C4-2B (cell line): ENCODE measurements around the gene SCUBE3.

Experiments used
- H3K27ac ChIP-seq: fragments of 450-650 bp; 2 replicates; pipeline ENCODE4 v1.5.1; 2017
- ZFX ChIP-seq: fragments of 450-650 bp; IDR thresholded peaks from 2 replicates; pipeline ENCODE4 v1.6.1; 2017
- TF ChIP-seq, protein P1 (sequence below): fragments of 450-650 bp; conservative IDR thresholded peaks from 2 replicates; pipeline ENCODE4 v1.5.1; 2017; ENCODE audit warnings: mild to moderate bottlenecking

Gene SCUBE3

DNA sequence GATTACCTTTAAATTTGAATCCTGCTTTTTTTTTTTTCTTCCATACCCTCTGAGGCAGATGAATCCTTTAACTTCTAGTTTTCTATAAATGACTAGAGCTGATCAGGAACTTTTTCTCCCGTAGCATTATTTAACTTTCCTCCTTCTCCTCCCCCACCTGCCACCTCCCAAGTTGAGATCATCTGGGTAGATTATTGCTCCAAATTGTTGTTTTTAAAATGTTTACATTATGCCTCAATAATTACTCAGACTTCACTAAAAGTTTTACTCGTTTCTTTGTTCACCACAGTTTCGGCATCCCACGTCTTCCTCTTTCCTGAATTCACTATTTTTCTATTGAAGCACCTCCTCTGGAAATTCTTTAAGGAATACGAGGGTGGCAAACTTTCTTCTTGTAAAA, 16.6 kb upstream of the SCUBE3 start:
- no peak overlapping the region for H3K27ac ChIP-seq
- TF ChIP-seq, protein P1, sequence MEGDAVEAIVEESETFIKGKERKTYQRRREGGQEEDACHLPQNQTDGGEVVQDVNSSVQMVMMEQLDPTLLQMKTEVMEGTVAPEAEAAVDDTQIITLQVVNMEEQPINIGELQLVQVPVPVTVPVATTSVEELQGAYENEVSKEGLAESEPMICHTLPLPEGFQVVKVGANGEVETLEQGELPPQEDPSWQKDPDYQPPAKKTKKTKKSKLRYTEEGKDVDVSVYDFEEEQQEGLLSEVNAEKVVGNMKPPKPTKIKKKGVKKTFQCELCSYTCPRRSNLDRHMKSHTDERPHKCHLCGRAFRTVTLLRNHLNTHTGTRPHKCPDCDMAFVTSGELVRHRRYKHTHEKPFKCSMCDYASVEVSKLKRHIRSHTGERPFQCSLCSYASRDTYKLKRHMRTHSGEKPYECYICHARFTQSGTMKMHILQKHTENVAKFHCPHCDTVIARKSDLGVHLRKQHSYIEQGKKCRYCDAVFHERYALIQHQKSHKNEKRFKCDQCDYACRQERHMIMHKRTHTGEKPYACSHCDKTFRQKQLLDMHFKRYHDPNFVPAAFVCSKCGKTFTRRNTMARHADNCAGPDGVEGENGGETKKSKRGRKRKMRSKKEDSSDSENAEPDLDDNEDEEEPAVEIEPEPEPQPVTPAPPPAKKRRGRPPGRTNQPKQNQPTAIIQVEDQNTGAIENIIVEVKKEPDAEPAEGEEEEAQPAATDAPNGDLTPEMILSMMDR: no peak
- no peak for TF ChIP-seq ZFX

DNA sequence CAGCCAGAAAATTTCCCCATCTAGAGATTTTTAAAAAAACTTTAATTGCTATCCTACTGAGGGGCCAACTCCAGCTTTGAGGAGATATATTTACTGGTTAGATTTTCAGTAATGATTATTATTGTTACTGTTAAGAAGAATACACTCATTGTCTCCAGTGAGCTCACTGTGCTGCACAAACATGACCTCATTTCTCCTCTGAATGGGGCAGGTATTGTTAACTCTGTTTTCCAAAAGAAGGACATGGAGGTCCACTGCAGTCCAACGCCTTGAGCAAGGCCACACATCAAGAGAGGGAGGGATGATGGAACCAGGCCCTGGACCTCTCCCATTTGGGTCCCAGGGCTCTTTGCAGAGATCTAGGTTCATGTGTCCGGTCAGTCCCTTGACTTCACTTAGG, 13.9 kb upstream of the SCUBE3 start:
- TF ChIP-seq ZFX: no peak
- TF ChIP-seq, protein P1: no peak

DNA sequence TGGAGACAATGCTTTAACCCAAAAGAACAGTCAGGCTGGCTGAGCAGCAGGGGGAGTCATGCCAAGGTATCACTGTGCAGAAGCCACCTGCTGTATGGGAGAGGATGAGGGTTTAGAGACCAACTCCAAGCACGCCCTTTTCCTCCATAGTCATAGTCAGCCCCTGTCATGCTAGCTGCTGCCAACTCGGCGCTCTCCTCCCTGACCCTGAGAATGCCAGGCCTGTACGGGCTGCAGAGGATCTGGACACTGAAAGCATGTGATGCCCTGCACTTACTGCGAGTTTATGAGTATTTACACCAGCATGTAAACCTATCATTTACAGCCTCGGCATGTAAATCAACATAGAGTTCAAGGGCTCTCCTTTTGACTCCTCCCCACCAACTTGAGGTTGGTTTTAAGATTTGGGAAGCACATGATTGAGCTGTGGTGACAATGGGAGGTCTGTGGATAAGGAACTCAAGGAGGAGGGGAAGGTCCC, 11.7 kb upstream of the SCUBE3 start:
- H3K27ac ChIP-seq: no peak overlapping the region
- TF ChIP-seq, protein P1: no peak
- TF ChIP-seq ZFX: no peak

More for the DNA sequence above, 13.9 kb upstream of the SCUBE3 start:
- no peak overlapping the region for H3K27ac ChIP-seq

DNA sequence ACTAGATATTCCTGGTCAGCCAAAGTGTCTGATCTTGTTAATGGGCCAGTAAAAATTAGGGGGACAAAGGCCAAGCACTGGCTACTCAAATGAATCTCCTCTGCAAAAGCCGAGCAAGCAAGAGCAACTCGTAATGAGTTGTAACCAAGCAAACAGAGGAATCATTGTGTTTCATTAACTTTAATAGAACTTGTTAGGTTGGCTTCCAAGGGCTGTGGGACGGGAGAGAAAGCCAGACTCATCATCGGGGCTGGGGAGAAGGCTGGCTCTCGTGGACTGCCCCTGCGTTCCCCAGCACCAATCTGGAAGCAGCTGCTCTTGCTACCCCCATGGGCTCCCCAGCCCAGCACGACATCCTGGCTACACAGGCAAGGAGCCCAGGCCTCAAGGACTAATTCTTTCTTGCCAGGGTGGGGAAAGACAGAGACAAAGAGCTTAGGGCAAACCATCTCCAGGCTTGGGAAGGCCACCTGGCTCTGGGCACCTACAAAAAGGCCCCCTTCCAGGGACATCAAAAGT, 10.5 kb upstream of the SCUBE3 start:
- H3K27ac ChIP-seq: no peak overlapping the region
- TF ChIP-seq ZFX: no peak
- TF ChIP-seq, protein P1: no peak

DNA sequence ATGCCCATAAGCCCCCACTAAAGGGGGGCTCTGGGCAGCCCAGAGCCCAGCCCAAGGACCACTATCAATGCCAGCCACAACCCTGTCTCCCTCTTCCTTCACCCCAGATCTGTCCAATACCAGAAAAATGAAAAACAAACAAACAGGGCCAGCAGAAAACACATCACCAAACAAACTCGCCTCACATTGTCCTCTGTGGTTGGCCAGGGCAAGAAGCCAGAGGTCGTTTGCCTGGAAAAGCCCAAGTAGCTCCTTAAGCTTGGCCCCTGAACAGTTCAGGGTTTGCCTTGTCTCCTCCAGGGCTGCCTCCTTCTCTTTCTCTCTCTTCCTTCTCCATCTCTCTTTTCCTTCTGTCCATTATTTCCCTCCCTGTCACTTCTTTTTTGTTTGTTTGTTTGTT, 10.1 kb upstream of the SCUBE3 start:
- TF ChIP-seq, protein P1: no peak
- TF ChIP-seq ZFX: no peak
- no peak overlapping the region for H3K27ac ChIP-seq

DNA sequence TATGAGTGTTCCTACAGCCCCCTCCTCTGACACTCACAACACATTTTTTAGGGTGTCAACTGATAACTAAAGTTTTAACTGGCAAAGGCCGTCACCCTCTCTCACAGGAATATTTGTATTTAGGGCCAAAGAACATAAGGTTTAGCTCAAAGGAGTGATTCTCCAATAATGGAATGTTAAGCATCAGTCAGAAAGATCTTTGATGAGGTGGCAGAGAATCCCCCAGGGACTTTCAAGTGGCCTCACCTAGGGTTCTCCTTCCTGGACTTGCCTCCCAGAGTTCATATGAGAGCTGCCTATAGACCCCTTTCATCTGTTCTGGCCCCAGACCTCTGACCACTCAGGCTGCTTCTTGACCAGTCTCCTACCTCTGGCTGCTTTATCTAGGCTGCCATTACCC, 7.4 kb upstream of the SCUBE3 start:
- H3K27ac ChIP-seq: no peak overlapping the region
- TF ChIP-seq, protein P1: no peak
- TF ChIP-seq ZFX: no peak

DNA sequence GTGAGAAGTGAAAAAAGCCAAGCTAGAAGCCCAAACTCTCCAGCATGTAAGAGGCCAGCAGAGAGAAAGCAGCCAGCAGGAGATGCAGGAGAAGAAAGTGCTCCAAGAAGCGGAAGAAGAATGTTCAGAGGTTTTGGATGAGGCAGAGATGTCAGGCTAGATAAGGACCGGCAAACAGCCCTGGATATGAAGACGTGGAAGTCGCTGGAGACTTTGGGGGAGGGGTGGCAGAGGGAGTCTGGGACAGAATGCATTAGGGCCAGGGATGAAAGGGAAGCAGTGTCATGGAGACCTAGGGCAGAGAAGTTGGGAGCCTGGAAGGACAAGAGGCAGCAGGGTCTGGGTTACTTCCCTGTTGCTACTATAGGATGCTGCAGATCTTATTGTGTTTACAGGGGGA, 5.3 kb upstream of the SCUBE3 start:
- no peak overlapping the region for H3K27ac ChIP-seq
- TF ChIP-seq ZFX: no peak
- TF ChIP-seq, protein P1: no peak
